GM12891 (cell line): ENCODE measurements around the gene NPL.

Experiments used
- DNase-seq: peaks from one replicate; pipeline ENCODE4 v3.0.0; 2011; ENCODE audit warnings: low spot score; ENCODE audit not compliant: insufficient read length
- FAIRE-seq: peaks from 2 replicates; lab custom pipeline; 2011; peaks lifted over from hg19 to GRCh38; lab: Jason Lieb, UNC
- PAX5 ChIP-seq: IDR thresholded peaks from 2 replicates; pipeline ENCODE4 v1.6.1; 2011; ENCODE audit warnings: low read length, moderate library complexity, mild to moderate bottlenecking; ENCODE audit not compliant: insufficient read depth, severe bottlenecking
- POLR2A ChIP-seq: IDR thresholded peaks from 2 replicates; pipeline ENCODE4 v1.6.1; 2011; ENCODE audit warnings: low read depth, low read length, control low read depth
- POLR2AphosphoS5 ChIP-seq: IDR thresholded peaks from 2 replicates; pipeline ENCODE4 v1.6.1; 2011; ENCODE audit warnings: low read depth, low read length, control low read depth
- POU2F2 ChIP-seq: IDR thresholded peaks from 2 replicates; pipeline ENCODE4 v1.6.1; 2011; ENCODE audit warnings: low read depth, mild to moderate bottlenecking, control low read depth, low read length, moderate library complexity
- SPI1 ChIP-seq: IDR thresholded peaks from 2 replicates; pipeline ENCODE4 v1.6.1; 2011; ENCODE audit warnings: low read depth, low read length, control low read depth
- TAF1 ChIP-seq: IDR thresholded peaks from 2 replicates; pipeline ENCODE4 v1.6.1; 2011; ENCODE audit warnings: low read depth, low read length, control low read depth

Gene NPL

DNA sequence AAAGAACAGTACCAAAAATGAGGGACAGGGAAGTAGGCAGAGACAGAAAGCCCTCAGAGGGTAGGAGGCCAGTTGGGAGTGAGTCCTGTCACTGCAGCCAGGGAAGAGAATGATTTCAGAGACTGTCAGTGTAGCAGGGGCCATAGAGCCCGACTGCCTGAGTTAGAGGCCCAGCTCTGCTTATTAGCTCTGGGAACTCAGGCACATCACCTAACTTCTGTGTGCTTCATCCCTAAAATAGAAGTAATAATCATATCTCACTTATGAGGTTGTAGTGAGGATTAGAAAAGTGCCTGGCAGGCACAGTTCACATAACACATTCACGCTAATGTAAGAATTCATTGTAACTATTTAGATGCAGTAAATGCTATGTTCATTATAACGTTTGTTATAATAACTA, 18.3 kb downstream of the NPL start:
- TF ChIP-seq TAF1 (no peak), SPI1 (no peak), POLR2AphosphoS5 (no peak), POLR2A (no peak), PAX5 (no peak), POU2F2 (no peak)
- FAIRE-seq = no peak
- DNase-seq = no peak

DNA sequence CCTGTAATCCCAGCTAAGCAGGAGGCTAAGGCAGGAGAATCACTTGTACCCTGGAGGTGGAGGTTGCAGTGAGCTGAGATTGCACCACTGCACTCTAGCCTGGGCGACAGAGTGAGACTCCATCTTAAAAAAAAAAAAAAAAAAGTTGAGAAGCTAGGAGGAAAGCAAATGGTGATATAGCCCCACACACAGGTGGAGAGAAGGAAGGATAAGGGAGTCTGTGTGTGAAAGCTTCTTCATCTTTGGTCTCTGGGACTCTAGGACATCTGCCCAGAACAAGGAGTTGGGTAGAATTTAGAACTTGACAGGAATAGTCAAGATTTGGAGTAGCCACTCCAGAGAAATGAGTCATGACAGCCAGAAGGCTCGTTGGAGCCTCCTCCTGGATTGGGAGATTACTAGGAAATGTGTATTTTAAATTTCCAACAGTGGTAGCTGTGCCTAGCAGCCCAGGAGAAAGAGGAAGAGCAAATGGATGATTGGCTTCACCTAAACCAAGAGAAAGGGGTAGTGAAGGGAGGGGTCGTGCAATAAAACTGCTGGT, 19.9 kb downstream of the NPL start:
- DNase-seq (no peak), FAIRE-seq (no peak)
- TF ChIP-seq PAX5 (no peak), SPI1 (no peak), POU2F2 (no peak), POLR2A (no peak), TAF1 (no peak), POLR2AphosphoS5 (no peak)

DNA sequence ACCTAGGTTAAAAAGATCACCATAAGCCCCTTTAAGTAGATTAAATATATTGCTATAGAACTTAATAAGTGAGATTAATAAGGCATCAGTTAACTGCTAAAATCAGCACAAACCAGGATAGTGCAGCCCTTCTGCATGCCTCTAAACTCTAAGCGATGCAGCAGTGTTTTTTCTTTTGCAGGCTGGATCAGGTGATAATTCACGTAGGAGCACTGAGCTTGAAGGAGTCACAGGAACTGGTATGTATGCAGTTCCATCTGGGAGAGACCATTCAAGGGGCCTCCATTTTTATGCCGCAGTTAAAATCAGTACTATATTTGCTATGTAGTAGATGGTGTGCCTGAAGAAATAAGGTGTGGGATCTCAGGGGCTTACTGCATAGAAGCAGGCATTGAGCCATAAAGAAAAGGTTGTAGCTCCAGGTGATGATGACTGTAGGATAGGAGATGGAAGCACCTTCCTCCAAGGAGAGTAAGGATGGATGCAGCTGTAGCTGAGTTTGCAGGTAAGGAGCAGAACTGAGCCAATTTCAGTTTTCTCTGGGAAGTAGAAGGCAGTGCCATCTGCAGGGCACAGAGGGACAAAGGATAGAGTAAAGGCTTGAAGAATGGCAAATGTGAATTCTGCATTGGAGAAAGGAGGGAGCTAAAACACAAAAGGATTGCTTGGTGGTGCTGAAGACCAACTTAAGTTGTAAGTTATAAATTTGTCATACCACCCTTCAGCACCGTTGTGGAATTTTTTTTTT, 22.6 kb downstream of the NPL start:
- no peak for DNase-seq
- TF ChIP-seq TAF1 (no peak), POU2F2 (no peak), POLR2A (no peak), SPI1 (no peak), PAX5 (no peak), POLR2AphosphoS5 (no peak)
- FAIRE-seq = no peak

DNA sequence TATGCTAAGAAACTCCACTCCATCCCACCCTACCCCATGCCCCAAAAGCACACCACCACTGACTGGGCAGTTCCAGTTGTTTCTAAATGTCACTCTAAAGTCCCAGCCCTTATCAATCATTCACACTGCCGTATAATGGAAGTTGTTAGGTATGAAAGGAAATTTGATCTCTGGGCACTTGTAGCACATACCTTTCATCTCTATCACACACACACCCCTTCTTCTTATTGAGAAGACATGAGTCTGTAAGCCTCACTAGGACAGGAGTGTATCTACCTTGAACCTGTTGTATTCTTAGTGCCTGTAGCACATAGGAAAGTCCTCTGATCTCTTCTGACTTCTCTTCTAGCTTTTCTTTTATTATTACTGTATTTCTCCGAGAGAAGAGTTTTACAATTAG, 27.3 kb downstream of the NPL start:
- FAIRE-seq = no peak
- no peak for DNase-seq

DNA sequence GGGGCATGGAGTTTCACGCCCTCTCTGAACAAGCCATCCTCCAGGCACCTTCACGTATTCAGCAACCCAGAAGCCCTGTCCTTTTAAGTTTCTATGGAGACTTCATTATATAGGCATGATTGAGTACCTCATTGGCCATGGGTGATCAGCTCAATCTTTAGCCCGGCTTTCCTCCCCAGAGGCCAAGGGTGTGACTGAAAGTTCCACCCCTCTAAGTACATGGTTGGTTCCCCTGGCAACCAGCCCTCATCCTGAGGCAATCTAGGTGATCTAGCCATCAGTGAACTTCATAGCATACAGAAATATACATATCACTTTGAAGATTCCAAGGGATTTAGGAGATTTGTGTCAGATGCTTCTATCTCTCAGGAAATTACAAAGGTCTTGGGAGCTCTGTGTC, 28.2 kb downstream of the NPL start:
- DNase-seq (no peak), FAIRE-seq (no peak)
- TF ChIP-seq SPI1 (no peak), POLR2AphosphoS5 (no peak), TAF1 (no peak), POLR2A (no peak), POU2F2 (no peak), PAX5 (no peak)

More for the DNA sequence above, 27.3 kb downstream of the NPL start:
- TF ChIP-seq TAF1 = no peak
- TF ChIP-seq POLR2A = no peak

DNA sequence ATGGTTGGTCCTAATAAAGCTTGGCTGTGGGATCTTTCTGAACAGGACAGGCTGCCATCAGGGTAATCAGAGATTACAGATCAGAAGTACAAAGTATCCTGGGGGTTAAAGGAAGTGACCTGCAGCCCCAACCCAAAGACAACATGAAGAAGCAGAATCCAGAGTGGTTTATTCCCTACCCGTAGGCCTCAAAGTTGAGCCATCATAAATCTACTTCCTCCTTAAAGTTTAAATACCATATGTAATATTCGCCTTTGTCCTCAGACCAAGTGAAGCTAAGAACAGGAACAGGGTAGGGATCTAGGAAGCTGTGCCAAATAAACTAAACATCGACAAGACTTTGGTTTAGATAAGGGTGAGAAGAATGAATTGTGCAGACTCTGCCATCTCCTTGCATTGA, 33.6 kb downstream of the NPL start:
- no peak for FAIRE-seq
- no peak for DNase-seq
- TF ChIP-seq POLR2A (no peak), PAX5 (no peak), POU2F2 (no peak), SPI1 (no peak), POLR2AphosphoS5 (no peak), TAF1 (no peak)

DNA sequence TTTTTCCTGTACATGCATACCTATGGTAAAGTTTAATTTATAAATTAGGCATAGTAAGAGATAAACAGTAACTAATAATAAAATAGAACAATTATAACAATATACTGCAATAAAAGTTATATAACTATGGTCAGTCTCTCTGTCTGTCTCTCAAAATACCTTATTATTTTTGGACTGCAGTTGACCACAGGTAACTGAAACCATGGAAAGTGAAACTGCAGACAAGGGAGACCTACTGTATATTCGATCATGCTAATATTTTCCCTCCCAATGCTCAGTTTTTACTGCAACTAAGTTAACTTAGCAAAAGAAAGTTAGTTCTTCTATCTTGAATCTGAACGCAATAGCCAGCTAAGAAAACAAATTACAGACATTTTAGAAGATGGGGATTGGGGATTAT, 37.3 kb downstream of the NPL start:
- FAIRE-seq (no peak), DNase-seq (no peak)
- TF ChIP-seq POU2F2 (no peak), POLR2A (no peak), TAF1 (no peak), POLR2AphosphoS5 (no peak), PAX5 (no peak), SPI1 (no peak)

DNA sequence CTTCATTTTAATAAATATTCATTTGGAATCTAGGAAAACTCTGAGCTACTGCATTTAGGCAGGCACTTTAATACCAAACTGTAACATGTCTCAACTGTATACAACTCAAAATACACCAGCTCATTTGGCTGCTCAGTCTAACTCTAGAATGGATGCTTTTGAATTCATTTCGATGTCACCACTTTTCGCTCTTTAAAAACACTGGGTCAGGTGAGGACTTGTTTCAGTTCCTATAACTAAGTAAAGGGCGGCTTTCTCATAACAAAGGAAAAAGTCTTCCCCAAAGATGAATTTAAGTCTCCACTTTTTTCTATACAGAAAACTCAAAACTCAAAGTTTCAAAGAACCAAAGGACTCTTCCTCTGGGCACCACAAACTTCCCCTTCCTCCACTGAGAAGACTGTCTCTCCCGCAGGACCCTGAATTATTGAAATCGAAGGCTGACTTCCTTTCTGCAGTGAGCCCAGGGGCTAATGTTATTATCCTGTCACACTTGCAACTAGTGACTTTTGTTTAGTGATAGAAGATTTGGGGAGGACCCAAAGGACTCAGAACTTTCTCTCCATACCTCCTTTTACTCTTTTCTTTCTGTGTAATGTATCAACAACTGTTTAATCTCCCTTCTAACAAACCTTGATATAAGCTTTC, 39.8 kb downstream of the NPL start:
- TF ChIP-seq POLR2A = no peak
- TF ChIP-seq SPI1 = peak; percentile 82
- peak; percentile 24 for DNase-seq
- peak; percentile 79 for FAIRE-seq

DNA sequence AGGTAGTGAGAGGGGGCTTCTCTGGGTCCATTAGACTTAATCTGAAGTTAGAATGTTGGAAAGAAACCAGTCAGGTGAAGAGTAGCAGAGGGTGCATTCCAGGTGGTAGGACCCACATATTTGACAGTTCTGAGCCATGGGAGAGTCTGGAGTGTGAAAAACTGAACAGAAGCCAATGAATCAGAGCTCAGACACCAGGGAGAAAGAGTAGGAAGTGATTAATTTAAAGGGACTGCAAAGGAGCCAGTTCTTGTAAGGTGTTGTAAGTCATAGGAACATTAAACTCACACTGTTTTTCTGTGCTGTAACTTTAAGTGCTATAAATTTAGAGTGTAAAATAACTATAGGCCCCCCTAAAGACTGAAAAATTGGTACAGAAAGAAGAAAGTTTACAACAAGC, 43.7 kb downstream of the NPL start:
- no peak for DNase-seq
- FAIRE-seq = no peak
- TF ChIP-seq PAX5 (no peak), TAF1 (no peak), POLR2A (no peak), SPI1 (no peak), POU2F2 (no peak), POLR2AphosphoS5 (no peak)

DNA sequence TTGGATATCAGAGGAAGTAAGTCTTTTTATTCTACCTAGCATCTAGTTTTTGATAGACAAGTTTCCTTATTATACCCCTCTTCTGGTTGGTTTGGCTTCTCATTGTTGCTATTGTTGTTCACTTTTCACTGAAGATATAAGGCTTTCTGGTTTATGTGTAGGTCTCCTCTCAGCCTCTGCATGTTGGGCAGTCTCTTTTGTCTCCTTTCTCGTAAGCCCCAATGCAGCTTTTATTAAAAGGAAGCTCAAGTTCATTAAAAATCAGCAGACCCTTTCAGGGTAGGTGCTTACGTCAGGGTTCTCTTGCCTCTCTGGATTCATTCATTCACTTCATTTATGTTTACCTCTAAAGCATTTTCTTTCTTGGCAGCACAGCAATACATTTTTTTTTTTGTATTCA, 44.8 kb downstream of the NPL start:
- TF ChIP-seq PAX5 (no peak), TAF1 (no peak), SPI1 (no peak)
- FAIRE-seq (no peak), DNase-seq (no peak)

DNA sequence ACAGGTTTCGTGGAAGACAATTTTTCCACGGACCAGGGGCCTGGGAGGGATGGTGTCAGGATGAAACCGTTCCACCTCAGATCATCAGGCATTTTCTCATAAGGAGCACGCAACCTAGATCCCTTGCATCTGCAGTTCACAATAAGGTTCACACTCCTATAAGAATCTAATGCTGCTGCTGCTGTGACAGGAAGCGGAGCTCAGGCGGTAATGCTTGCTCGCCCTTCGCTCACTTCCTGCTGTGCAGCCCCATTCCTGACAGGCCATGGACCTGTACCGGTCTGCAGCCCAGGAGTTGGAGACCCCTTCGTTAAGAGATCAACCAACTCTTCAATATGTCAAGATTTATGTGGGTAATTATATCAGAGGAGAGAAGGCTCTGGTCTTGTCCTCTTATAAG, 46.2 kb downstream of the NPL start:
- TF ChIP-seq POLR2AphosphoS5 (no peak), SPI1 (no peak), POLR2A (no peak)
- DNase-seq (no peak), FAIRE-seq (no peak)
